A673 (cell line): ENCODE results near the gene DPRX. TPM values are rescaled to one million over a fixed set of nuclear protein-coding genes. Genes with fewer than 3 reads are reported as not detected.

Experiments
- BruUV-seq: library from RNA; stranded (reverse); fragments of 400-500 nt; replicated peaks from 2 replicates; lab custom pipeline; 2021; lab: Mats Ljungman, UMichigan
- CTCF ChIA-PET: fragments of 300-600 bp; sonication (Branson Sonifier 250); formaldehyde crosslinking; loops from one replicate; lab custom pipeline; 2022; ENCODE audit warnings: antibody characterized with exemption; lab: Charles Lee
- POLR2A ChIA-PET: fragments of 300-600 bp; sonication (Branson Sonifier 250); formaldehyde crosslinking; loops from one replicate; lab custom pipeline; 2022; ENCODE audit warnings: antibody characterized with exemption; ENCODE audit not compliant: low non-redundant PET; lab: Charles Lee
- DNase-seq: peaks from one replicate; pipeline ENCODE4 v3.0.0-alpha.2; 2015; ENCODE audit warnings: low spot score
- H3K27ac ChIP-seq: fragments of 200-600 bp; sonication (generic); 2 replicates; pipeline ENCODE4 v1.5.1; 2016; ENCODE audit warnings: mixed run types, low read depth, mild to moderate bottlenecking, mixed read lengths, antibody characterized with exemption, low read length; ENCODE audit not compliant: poor library complexity, severe bottlenecking
- H3K27me3 ChIP-seq: fragments of 200-600 bp; sonication (generic); replicated peaks from 2 replicates; pipeline ENCODE4 v1.6.1; 2017; ENCODE audit warnings: mixed run types, low read depth, mild to moderate bottlenecking, mixed read lengths, antibody characterized with exemption, low read length; ENCODE audit not compliant: insufficient read depth, poor library complexity
- H3K36me3 ChIP-seq: fragments of 200-600 bp; sonication (generic); 2 replicates; pipeline ENCODE4 v1.6.1; 2016; ENCODE audit warnings: mixed run types, mild to moderate bottlenecking, mixed read lengths, antibody characterized with exemption, low read length; ENCODE audit not compliant: insufficient read depth, poor library complexity, severe bottlenecking
- H3K4me1 ChIP-seq: fragments of 200-600 bp; sonication (generic); 2 replicates; pipeline ENCODE4 v1.6.1; 2017; ENCODE audit warnings: mixed run types, mild to moderate bottlenecking, mixed read lengths, antibody characterized with exemption, low read length; ENCODE audit not compliant: insufficient read depth, poor library complexity, severe bottlenecking
- H3K4me3 ChIP-seq: fragments of 200-600 bp; sonication (generic); 2 replicates; pipeline ENCODE4 v1.5.1; 2016; ENCODE audit warnings: low read depth, mixed run types, mild to moderate bottlenecking, mixed read lengths, low read length; ENCODE audit not compliant: poor library complexity, severe bottlenecking
- H3K9me3 ChIP-seq: fragments of 200-600 bp; sonication (generic); 2 replicates; pipeline ENCODE4 v1.6.1; 2016; ENCODE audit warnings: mixed run types, low read depth, mild to moderate bottlenecking, mixed read lengths, antibody characterized with exemption, low read length; ENCODE audit not compliant: poor library complexity, severe bottlenecking
- CTCF ChIP-seq: fragments of 300-800, 200-600 bp; sonication (generic); conservative IDR thresholded peaks from 2 replicates; pipeline ENCODE4 v1.5.1; 2017; ENCODE audit warnings: low read depth, mild to moderate bottlenecking, antibody characterized with exemption, low read length, moderate library complexity, mixed read lengths
- EZH2 ChIP-seq: fragments of 200-600 bp; sonication (generic); IDR thresholded peaks from 2 replicates; pipeline ENCODE4 v1.6.1; 2017; ENCODE audit warnings: borderline replicate concordance, low read depth, mild to moderate bottlenecking, mixed read lengths, antibody characterized with exemption, low read length; ENCODE audit not compliant: poor library complexity, severe bottlenecking
- intact Hi-C: fragments of 100-400 bp; cut with micrococcal nuclease; formaldehyde crosslinking; loops from one replicate; pipeline ENCODE4 v1.10.0; 2022; ENCODE audit not compliant: unreplicated experiment
- total RNA-seq: library from RNA; stranded (reverse); gene quantifications from 2 replicates; pipeline ENCODE4 v1.2.3, GENCODE V29; 2021

The DPRX gene
- total RNA-seq, 1 experiment from 2014 or later: not detected

- H3K9me3 ChIP-seq: peaks cover 10% of the 10 kb centered on the region
- H3K27ac ChIP-seq: no peak overlapping the region
- H3K4me1 ChIP-seq: no peaks in the 10 kb centered on the region
- H3K36me3 ChIP-seq: no peaks in the 10 kb centered on the region
- ChIA-PET CTCF (no interaction called here), POLR2A (no interaction called here)
- intact Hi-C loops: no loop called here
- no TSS peak for BruUV-seq
- TF ChIP-seq EZH2 (no peak), CTCF (no peak)
- no peak for DNase-seq
- H3K27me3 ChIP-seq: no peaks in the 10 kb centered on the region
- H3K4me3 ChIP-seq: no peak overlapping the region
These were observed 15.6 kb downstream of the DPRX start for GRCh38 chr19:53647350-53647749.

DNA sequence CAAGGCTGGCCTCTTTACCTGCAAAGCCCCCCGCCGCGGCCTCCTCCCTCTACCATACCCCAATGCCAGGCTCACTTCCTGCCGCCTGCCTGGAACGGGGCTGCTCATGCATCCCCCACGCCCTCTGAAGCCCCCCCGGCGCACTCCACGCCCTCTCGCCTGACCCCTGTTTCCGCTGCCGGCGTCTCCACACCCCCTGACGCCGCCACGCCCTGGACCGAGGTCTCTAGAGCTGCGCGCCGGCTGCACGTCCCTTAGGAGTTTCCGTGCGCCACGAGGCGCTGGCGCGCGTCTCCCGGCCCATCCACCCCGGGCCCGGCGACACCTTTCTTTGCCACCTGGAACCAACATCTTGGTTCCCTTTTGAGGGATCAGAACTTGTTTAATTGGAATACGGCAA, 16.0 kb downstream of the DPRX start:
- peaks cover 10% of the 10 kb centered on the region for H3K9me3 ChIP-seq
- H3K27me3 ChIP-seq: no peaks in the 10 kb centered on the region
- H3K36me3 ChIP-seq: no peaks in the 10 kb centered on the region
- no peak overlapping the region for H3K4me3 ChIP-seq
- no peak for TF ChIP-seq EZH2
- intact Hi-C loops: no loop called here
- DNase-seq: no peak
- no peak overlapping the region for H3K27ac ChIP-seq
- CTCF ChIA-PET: no interaction called here
- no TSS peak for BruUV-seq
- no peaks in the 10 kb centered on the region for H3K4me1 ChIP-seq
- POLR2A ChIA-PET: no interaction called here

DNA sequence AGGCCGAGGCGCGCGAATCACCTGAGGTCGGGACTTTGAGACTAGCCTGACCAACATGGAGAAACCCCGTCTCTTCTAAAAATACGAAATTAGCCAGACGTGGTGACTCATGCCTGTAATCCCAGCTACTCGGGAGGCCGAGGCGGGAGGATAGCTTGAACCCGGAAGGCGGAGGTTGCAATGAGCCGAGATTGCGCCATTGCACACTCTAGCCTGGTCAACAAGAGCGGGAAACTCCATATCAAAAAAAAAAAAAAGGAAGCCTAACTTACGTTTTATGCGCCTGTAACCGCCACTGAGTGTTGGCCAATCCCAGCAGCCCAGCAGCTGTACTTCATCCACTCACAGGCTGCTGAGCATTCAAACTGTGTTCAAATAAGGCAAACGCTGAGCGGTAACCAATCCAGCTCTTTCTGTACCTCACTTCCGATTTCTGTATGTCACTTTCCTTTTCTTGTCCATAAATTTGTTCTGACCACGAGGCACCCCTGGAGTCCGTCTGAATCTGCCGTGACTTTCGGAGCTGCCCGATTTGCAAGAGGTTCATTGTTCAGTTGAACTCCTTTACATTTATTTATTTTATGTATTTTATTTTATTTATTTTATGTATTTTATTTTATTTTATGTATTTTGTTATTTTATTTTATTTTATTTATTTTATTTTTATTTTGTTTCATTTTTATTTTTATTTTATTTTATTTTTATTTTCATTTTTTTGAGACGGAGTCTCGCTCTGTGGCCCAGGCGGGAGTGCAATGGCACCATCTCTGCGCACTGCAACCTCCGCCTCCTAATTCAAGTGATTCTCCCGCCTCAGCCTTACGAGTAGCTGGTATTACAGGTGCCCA, 18.2 kb downstream of the DPRX start:
- Histone ChIP-seq H3K27ac (no peak overlapping the region), H3K4me3 (no peak overlapping the region), H3K9me3 (peaks cover 13% of the 10 kb centered on the region), H3K27me3 (no peaks in the 10 kb centered on the region), H3K4me1 (no peaks in the 10 kb centered on the region), H3K36me3 (no peaks in the 10 kb centered on the region)
- POLR2A ChIA-PET: no interaction called here
- BruUV-seq: no TSS peak
- CTCF ChIA-PET: no interaction called here
- intact Hi-C loops: no loop called here
- no peak for DNase-seq
- TF ChIP-seq CTCF: no peak
- no peak for TF ChIP-seq EZH2
